Activated CD8-positive, alpha-beta T cell treated with anti-CD3 and anti-CD28 coated beads for 36 hours (primary cell): ENCODE results near the gene SORD. TPM values are rescaled to one million over a fixed set of nuclear protein-coding genes. Genes with fewer than 3 reads are reported as not detected.
"Not testable (repeated sequence)": the region's sequence is repeated elsewhere in the genome, so short reads cannot be mapped to it uniquely, and the experiment has no call there.

Experiments
- ATAC-seq: fragments of 200-7000 bp; cut with Tn5 transposase; one replicate; pipeline ENCODE4 v1.10.0; 2021; ENCODE audit warnings: mild to moderate bottlenecking, moderate library complexity
- CTCF ChIA-PET: fragments of 350-600 bp; sonication (Branson Sonifier 250); formaldehyde crosslinking; loops from one replicate; lab custom pipeline; 2021; ENCODE audit warnings: antibody characterized with exemption; lab: Charles Lee
- POLR2A ChIA-PET: fragments of 350-600 bp; sonication (Branson Sonifier 250); formaldehyde crosslinking; loops from one replicate; lab custom pipeline; 2021; ENCODE audit warnings: antibody characterized with exemption; lab: Charles Lee
- DNase-seq: peaks from one replicate; pipeline ENCODE4 v3.0.0-alpha.2; 2020
- H3K27ac Mint-ChIP-seq: one replicate; pipeline ENCODE4 v1.8.0; 2021; ENCODE audit warnings: mild to moderate bottlenecking, mixed read lengths
- H3K27me3 Mint-ChIP-seq: one replicate; pipeline ENCODE4 v1.8.0; 2021; ENCODE audit warnings: mixed read lengths
- H3K36me3 Mint-ChIP-seq: one replicate; pipeline ENCODE4 v1.8.0; 2021; ENCODE audit warnings: low read depth, mixed read lengths
- H3K4me1 Mint-ChIP-seq: one replicate; pipeline ENCODE4 v1.8.0; 2021; ENCODE audit warnings: low read depth, mixed read lengths
- H3K4me3 Mint-ChIP-seq: one replicate; pipeline ENCODE4 v1.8.0; 2021; ENCODE audit warnings: mild to moderate bottlenecking, moderate library complexity, mixed read lengths
- H3K9me3 Mint-ChIP-seq: one replicate; pipeline ENCODE4 v1.8.0; 2021; ENCODE audit warnings: mixed read lengths
- CTCF ChIP-seq: fragments of 200-600 bp; IDR thresholded peaks from one replicate; pipeline ENCODE4 v1.8.0; 2022; ENCODE audit warnings: antibody characterized with exemption, mild to moderate bottlenecking
- intact Hi-C: fragments of 100-400 bp; cut with micrococcal nuclease; formaldehyde crosslinking; loops from one replicate; pipeline ENCODE4 v1.10.0; 2022
- total RNA-seq, 2 experiments: library from RNA; stranded (reverse); gene quantifications; one replicate each; pipeline ENCODE4 v1.2.3, GENCODE V29; 2021

The SORD gene
- total RNA-seq = 10 to 100 TPM; 27.9 to 28.7 TPM

DNA sequence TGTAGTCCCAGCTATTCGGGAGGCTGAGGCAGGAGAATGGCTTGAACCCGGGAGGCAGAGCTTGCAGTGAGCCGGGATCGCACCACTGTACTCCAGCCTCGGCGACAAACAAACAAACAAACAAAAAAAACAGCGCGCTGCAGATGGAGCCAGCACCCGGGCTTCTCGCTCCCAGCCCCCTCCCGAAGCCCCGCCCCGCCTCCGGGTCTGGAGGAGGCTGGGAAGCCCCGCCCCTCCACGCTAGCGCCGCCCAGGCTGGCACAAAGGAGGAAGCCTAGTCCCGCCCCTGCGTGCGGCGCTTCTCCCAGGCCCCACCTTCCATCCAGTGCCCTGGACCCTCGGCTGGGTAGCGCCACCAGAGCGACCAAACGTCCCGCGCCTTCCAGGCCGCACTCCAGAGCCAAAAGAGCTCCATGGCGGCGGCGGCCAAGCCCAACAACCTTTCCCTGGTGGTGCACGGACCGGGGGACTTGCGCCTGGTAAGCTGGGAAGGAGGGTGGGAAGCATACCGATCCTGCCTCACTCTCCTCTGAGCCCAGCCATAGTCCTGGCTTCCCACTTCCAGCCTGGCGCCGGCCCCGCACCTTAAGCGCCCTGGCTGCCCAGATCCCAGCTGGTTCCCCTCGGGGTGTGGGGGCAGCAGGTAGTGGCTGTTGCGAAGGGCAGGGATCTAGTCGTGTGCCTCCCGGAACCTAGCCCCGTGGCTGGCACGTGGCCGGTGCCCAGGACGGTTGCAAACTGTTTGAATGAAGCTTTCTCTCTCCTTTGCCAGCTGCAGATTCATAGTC is at the start of gene SORD:
Gene SORD (plus strand): TSS at position 325 of the 788 bp plus-strand sequence. CDS start 89 bp downstream, at position 414.
- Mint-ChIP-seq H3K9me3 (no peaks in the 10 kb centered on the region), H3K4me1 (peaks cover 23% of the 10 kb centered on the region), H3K36me3 (peaks cover 6% of the 10 kb centered on the region), H3K4me3 (peak within 1 kb of the TSS; percentile 80), H3K27ac (peak within 1 kb of the TSS; percentile 75), H3K27me3 (peaks cover 14% of the 10 kb centered on the region)
- no peak for TF ChIP-seq CTCF
- ChIA-PET POLR2A (interaction anchor here (0.8 to 0.9 kb wide), 2 partner anchors 26 to 312 kb away, joined by 3 read pairs; partner anchors contain the start of genes B2M and PATL2), CTCF (interaction anchor here (2.1 kb wide), 1 partner anchor 170 kb away, joined by 8 read pairs; no protein-coding TSS in a partner anchor)
- ATAC-seq (peak; percentile 99), DNase-seq (peak; percentile 95)
- intact Hi-C loops = no loop called here

GRCh38 chr15:44976183-44976582 is 46.8 kb upstream of the SORD start:
- POLR2A ChIA-PET = not testable (repeated sequence)

DNA sequence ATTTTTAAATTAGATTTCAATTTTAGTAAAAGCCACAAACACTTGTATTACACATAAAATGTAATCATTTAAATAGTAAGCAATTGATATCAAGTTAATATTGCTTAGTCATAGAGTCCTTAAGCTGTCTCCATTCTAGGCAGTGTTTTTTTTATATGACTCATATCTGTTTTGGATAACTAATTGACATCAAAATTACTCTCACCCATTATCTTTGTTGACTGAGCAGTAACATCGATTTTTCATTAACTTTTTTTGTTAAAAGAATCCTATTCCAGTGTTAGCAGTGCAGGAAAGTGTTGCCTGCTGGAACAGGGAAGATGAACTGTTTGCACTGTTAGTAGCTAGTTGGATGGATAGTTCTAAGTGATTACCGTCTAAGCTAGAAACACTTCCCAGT is 45.2 kb upstream of the SORD start:
- H3K4me1 Mint-ChIP-seq, H3K36me3 Mint-ChIP-seq, H3K4me3 Mint-ChIP-seq, DNase-seq, intact Hi-C loops, H3K9me3 Mint-ChIP-seq, H3K27ac Mint-ChIP-seq, H3K27me3 Mint-ChIP-seq, ATAC-seq: not testable (repeated sequence)
- POLR2A ChIA-PET = interaction anchor here (1.0 kb wide), 1 partner anchor 12 kb away, joined by 3 read pairs; no protein-coding TSS in a partner anchor
- CTCF ChIA-PET = interaction anchor here (1.3 kb wide), 1 partner anchor 140 kb away, joined by 5 read pairs; no protein-coding TSS in a partner anchor

More at GRCh38 chr15:44976183-44976582, 46.8 kb upstream of the SORD start:
- H3K27ac Mint-ChIP-seq, H3K4me3 Mint-ChIP-seq, H3K27me3 Mint-ChIP-seq, H3K9me3 Mint-ChIP-seq, ATAC-seq, DNase-seq, H3K36me3 Mint-ChIP-seq, CTCF ChIA-PET, H3K4me1 Mint-ChIP-seq, intact Hi-C loops: not testable (repeated sequence)

- CTCF ChIA-PET, intact Hi-C loops, H3K36me3 Mint-ChIP-seq, H3K4me1 Mint-ChIP-seq, H3K27ac Mint-ChIP-seq, DNase-seq, POLR2A ChIA-PET, H3K27me3 Mint-ChIP-seq, H3K9me3 Mint-ChIP-seq, ATAC-seq, H3K4me3 Mint-ChIP-seq: not testable (repeated sequence)
Observed at GRCh38 chr15:44979617-44980339, 43.2 kb upstream of the SORD start.

GRCh38 chr15:44984144-44984543 is 38.9 kb upstream of the SORD start:
- intact Hi-C loops, H3K4me1 Mint-ChIP-seq, ATAC-seq: not testable (repeated sequence)

DNA sequence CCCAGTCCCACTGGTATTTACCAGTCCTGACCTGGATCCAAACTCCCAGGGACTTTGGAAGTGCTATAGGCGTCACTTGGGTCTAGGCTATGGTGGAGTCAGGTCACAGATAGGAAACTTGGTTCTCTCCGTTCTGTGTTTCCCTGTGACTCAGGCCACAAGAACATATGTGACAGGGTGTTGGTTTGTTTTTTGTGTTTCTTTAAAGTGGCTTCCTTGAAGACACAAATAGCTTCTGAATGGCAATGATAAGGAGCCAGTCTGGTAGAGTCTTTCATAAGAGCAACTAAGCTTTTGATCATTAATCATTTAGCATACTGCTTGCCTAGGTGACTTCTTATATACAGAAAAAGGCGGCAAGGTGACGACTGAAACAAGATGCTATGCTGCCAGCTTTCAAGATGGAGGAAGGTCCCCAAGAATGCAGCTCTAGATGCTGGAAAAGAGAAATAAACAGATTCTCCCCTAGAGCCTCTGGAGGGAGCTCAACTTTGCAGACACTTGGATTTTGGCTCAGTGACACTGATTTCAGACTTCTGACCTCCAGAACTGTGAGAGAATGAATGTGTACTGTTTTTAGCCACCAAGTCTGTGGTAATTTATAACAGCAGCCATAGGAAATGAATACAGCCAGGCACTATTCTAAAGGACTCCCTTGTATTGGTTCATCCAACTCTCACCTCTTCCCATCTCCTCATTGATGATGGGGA is 36.5 kb upstream of the SORD start:
- H3K9me3 Mint-ChIP-seq, H3K27ac Mint-ChIP-seq, H3K4me3 Mint-ChIP-seq, POLR2A ChIA-PET, DNase-seq, ATAC-seq, CTCF ChIA-PET, intact Hi-C loops, H3K4me1 Mint-ChIP-seq, H3K36me3 Mint-ChIP-seq: not testable (repeated sequence)
- H3K27me3 Mint-ChIP-seq = peaks cover 10% of the 10 kb centered on the region

More at GRCh38 chr15:44984144-44984543, 38.9 kb upstream of the SORD start:
- CTCF ChIA-PET, DNase-seq, H3K27ac Mint-ChIP-seq, H3K4me3 Mint-ChIP-seq, H3K36me3 Mint-ChIP-seq, H3K27me3 Mint-ChIP-seq, POLR2A ChIA-PET, H3K9me3 Mint-ChIP-seq: not testable (repeated sequence)

DNA sequence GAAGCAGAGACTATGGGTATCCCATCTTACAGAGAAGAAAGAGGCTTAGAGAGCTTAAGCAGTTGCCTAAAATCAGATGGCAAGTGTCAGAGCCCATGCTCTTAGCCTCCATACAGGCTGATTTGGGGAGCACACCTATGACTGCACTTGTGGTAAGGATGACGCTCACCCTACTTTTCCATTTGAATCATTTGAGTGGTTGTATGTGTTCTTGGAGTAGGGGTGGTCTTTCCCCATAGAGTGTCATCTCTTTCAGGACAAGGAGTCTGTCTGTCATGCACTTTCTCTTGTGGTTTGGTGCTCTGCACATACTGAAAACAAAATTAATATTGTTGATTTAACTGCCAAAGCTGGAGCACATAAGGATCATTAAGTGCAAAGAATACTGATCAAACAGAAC is 35.3 kb upstream of the SORD start:
- H3K9me3 Mint-ChIP-seq, H3K4me3 Mint-ChIP-seq, H3K4me1 Mint-ChIP-seq, H3K36me3 Mint-ChIP-seq, CTCF ChIA-PET, POLR2A ChIA-PET, intact Hi-C loops, H3K27ac Mint-ChIP-seq: not testable (repeated sequence)
- ATAC-seq = peak; percentile 69
- H3K27me3 Mint-ChIP-seq = peaks cover 18% of the 10 kb centered on the region
- DNase-seq = peak; percentile 4

DNA sequence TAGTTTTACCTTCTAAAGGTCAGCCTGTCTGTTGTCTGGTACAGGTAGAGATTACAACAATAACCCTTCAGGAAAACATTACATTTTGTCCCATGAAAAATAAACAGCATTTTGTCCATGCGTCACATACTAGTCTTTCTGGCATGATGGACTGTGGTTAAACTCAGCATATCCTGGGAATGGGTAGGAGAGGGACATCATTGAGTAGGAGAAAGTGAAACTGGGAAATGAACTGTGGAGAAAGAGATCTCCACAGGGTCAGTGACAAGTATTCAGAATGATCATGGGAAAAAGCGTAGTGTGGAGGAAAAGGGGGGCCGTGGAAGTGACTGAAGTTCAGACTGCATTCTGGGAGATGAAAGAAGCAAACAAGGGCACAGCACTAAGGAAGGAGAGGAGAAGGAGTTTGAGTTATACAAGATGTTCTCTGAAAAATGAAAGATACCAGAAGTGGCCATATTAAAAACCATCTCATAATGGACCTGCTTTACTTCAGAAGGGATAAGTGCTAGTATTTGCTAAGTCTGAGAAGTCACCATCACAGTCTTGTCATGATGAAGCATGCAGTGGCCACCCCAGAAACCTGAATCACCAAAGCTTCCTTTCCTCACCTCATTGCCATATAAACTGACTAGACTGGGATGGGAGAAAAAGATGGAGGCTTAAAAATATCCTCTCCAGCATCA is 34.7 kb upstream of the SORD start:
- ATAC-seq, H3K4me3 Mint-ChIP-seq, H3K27ac Mint-ChIP-seq, H3K4me1 Mint-ChIP-seq, H3K9me3 Mint-ChIP-seq, DNase-seq, intact Hi-C loops, H3K36me3 Mint-ChIP-seq, POLR2A ChIA-PET, CTCF ChIA-PET: not testable (repeated sequence)
- H3K27me3 Mint-ChIP-seq = peaks cover 24% of the 10 kb centered on the region

GRCh38 chr15:44988870-44989219 is 34.1 kb upstream of the SORD start:
- intact Hi-C loops, POLR2A ChIA-PET: not testable (repeated sequence)
- CTCF ChIA-PET = interaction anchor here (1.7 kb wide), 1 partner anchor 135 kb away, joined by 5 read pairs; no protein-coding TSS in a partner anchor

DNA sequence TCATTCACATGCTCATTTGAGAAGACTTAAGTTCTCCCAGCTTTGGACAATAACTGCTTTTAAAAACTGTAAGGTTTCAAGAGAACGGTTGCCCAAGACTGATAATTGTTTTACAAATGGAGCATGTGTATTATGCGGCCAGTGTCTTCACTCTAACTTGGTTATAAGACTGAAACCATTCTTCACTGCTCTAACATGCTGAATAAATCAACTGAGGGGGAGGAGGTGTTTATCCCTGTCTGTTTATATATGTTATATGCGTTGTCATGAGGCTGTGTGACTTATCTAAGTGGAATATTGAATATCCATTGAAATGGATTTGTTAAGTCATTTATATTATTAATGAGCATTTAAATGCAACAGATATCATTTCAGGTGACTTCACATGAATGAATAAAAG is 25.4 kb upstream of the SORD start:
- ATAC-seq, H3K27ac Mint-ChIP-seq, DNase-seq, intact Hi-C loops, H3K4me1 Mint-ChIP-seq, POLR2A ChIA-PET, CTCF ChIA-PET, H3K4me3 Mint-ChIP-seq, H3K9me3 Mint-ChIP-seq, H3K36me3 Mint-ChIP-seq: not testable (repeated sequence)
- peaks cover 10% of the 10 kb centered on the region for H3K27me3 Mint-ChIP-seq

More at GRCh38 chr15:44988870-44989219, 34.1 kb upstream of the SORD start:
- not testable (repeated sequence) for H3K4me3 Mint-ChIP-seq, H3K36me3 Mint-ChIP-seq, DNase-seq, ATAC-seq, H3K9me3 Mint-ChIP-seq, H3K4me1 Mint-ChIP-seq, H3K27ac Mint-ChIP-seq
- H3K27me3 Mint-ChIP-seq = peaks cover 26% of the 10 kb centered on the region
